Stimulated activated CD8-positive, alpha-beta memory T cell treated with anti-CD3 and anti-CD28 coated beads, Interleukin-4, amount 100 ng/mL, for 4 hours (primary cell): ENCODE results near the gene PLEKHN1.
"Not testable (repeated sequence)": the region's sequence is repeated elsewhere in the genome, so short reads cannot be mapped to it uniquely, and the experiment has no call there.

Experiments
- DNase-seq, 2 donors: peaks; one replicate each; pipeline ENCODE4 v3.0.0-alpha.2; 2020; ENCODE audit warnings: low read depth in 2 of 2, low spot score in 1 of 2

PLEKHN1 gene

DNA sequence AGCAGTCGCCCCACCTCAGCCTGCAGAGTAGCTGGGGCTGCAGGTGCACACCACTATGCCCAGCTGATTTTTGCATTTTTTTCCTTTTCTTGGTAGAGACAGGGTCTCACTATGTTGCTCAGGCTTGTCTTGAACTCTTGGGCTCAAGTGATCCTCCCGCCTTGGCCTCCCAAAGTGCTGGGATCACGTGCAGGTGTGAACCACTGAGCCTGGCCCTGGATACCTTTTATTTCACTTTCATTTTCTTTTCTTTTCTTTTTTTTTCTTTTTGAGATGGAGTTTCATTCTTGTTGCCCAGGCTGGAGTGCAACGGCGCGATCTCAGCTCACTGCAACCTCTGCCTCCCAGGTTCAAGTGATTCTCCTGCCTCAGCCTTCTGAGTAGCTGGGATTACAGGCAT lies 25.0 kb downstream of the PLEKHN1 start:
- not testable (repeated sequence) for DNase-seq

DNA sequence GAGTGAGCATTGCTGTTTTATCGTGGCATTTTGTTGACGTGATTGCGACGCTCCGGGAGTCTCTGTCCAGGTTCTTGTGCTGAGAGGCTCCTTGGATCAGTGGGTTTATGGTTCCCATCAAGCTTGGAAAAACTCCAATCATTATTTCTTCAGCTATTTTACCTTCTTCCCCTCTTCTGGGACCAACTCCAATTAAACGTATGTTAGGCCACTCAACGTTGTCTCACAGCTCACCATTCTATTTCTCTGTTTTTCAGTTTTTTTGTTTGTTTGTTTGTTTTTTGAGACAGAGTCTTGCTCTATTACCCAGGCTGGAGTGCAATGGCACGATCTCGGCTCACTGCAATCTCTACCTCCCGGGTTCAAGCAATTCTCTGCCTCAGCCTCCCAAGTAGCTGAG lies 25.6 kb downstream of the PLEKHN1 start:
- DNase-seq: no peak

DNA sequence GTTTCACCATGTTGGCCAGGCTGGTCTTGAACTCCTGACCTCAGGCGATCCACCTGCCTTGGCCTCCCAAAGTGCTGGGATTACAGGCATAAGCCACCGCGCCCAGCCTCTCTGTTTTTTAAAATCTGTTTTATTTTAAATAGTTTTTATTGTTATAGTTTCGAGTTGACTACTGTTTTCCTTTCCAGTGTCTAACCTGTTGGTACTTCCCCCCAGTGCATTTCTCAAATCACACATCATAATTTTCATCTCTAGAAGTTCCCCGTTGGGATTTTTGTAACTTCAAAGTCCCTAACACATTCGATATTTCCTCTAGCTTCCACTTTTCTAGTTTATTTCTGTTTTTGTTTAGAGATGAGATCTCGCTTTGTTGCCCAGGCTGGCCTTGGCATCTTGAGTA lies 26.1 kb downstream of the PLEKHN1 start:
- no peak for DNase-seq

DNA sequence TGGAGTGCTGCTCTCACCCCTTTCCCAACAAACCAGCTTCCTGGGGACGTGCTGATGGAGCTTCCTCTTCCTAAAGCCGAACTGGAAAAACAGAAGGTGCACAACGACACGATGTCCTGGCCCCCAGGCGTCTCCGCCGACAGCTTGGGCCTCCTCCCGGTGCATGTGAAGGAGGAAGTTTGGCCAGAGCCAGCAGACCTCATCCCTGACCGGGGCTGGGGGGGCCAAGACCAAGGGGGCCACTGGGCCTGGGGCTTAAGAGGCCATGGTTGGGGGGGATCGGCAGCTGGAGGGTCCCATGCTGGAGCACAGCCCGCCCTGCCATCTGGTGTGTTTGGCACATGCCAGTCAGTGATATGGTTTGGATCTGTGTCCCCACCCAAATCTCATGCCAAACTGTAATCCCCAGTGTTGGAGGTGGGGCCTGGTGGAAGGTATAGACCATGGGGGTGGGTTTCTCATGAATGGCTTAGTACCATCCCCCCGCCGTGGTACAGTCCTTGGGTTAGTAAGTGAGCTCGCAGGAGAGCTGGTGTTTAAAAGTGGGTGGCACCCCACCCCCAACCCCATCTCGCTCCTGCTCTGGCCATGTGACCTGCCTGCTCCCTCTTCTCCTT lies 27.2 kb downstream of the PLEKHN1 start:
- no peak for DNase-seq

DNA sequence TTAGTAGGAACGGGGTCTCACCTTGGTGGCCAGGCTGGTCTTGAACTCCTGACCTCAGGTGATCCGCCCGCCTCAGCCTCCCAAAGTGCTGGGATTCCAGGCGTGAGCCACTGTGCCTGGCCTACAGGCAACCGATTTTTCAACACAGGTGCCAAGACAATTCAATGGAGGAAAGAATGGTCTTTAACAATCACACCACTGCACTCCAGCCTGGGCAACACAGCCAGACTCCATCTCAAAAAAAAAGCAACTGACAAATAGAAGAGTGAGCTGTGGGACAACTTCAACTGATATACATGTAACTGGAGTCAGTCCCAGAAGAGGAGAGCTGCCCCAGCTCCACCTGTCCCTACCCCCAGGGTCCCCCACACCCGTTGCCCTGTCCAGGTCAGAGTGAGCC lies 28.3 kb downstream of the PLEKHN1 start:
- DNase-seq: not testable (repeated sequence)

DNA sequence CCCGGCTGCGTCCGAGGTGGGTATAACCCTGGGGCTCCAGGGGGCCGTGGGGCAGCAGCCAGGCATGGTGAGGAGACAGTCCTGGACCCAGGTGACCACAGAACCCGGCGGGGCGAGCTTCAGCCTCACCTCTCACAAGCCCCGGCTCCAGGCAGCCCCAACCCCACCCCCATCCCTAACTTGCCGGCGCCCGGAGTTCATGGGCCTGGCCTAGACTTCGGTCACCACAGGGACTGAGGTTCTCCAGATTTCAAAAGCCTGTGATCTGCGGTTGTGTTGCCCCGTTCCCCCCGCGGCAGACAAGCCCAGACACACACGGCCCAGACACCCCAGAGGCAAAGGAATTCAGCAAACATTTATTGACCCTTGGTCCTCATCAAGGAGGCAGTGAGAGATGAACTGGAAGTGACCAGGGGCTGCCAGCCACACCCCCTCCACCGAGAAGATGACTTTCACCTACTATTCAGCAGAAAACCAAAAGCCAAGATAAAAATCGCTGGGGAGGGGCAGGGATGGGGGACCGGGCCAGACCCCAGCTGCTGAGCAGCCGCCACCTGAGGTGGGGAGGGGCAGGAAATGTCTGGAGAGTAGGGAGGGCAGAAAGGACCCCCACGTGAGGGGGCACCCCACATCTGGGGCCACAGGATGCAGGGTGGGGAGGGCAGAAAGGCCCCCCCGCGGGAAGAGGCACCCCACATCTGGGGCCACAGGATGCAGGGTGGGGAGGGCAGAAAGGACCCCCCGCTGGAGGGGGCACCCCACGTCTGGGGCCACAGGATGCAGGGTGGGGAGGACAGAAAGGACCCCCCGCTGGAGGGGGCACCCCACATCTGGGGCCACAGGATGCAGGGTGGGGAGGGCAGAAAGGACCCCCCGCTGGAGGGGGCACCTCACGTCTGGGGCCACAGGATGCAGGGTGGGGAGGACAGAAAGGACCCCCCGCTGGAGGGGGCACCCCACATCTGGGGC lies 29.7 kb downstream of the PLEKHN1 start:
- no peak for DNase-seq

DNA sequence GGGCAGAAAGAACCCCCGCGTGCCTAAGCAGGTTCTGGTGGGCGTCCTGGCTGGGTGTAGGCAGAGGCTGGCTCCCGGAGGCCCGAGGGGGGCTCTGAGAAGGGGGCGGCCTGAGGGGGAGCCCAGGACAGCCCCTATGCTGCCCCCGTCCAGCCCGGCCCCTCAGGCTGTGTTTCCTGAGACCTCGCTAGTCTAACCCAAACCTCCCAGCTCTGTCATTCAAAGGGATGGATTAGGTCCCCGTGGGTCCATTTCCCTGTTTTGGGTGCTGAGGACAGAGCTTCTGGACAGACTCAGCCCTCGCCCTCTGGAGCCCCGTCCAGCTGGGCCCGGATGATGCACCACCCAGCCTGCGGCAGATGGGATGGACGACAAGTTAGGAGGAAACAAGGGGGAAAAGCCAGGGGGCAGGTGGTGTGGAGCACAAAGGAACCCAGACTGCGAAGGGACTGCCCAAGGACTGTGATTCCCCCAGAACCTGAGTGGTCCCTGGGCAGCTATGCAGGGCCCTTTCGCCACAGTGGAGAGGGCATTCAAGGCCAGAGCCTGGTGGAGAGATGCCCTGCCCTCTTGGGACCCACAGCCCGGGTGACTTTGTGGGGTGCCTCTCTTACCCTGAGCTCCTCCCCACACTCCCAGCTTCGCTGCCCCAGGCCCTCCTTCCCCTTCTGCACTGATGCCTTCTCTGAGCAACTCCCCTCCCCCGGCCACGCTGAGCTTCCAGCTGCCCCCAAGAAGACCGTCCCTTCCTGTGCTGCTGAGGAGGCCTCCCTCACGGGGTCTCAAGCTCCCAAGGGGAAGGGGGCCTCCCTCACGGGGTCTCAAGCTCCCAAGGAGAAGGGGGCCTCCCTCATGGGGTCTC lies 30.8 kb downstream of the PLEKHN1 start:
- no peak for DNase-seq

DNA sequence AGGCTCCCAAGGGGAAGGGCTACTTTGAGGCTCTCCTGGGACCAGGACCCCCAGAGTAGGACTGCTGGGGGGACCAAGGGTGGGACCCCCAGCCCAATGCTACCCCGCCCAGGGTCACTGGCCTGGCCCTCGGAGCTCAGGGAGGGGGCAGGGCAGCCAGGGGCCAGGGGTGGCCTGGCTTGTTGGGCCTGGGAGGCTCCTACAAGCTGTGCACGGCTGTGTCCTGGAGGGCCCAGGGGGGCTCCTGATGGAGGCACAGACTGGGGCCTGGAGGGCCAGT lies 31.4 kb downstream of the PLEKHN1 start:
- no peak for DNase-seq

DNA sequence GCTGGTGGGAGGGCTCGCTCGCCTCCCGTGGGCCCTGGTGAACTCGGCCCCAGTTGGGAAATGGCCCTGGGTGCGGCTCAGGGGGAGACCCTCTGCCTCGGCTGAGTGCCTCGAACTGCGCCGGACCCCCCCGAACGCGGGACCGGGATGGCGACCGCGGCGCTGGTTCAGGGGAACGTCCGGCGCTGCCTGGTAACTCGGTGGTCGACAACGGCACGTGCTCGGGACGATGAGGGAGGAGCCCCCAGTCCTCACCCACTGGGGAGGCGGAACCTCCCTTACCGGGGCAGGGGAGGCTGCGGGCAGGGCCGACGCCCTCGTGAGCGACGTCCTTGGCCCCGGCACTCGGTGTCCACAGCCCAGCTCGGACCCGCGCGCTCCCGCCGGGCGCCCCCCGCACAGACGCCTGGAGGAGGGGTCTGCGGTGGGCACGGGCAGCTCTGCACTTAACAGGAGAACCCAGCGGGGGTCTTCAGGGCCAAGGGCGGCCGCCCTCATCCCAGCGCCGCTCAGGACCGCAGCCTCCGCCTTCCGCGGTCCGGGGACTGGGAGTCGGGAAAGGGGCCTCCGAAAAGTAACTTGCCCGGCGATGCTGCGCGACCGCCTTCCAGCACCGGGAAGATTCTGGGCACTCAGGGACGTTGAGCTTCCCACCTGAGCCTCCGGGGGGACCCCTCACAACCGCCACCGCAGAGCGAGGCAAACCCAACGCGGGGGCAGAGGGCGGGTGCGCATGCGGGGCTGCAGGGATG lies 31.9 kb downstream of the PLEKHN1 start:
- no peak for DNase-seq

DNA sequence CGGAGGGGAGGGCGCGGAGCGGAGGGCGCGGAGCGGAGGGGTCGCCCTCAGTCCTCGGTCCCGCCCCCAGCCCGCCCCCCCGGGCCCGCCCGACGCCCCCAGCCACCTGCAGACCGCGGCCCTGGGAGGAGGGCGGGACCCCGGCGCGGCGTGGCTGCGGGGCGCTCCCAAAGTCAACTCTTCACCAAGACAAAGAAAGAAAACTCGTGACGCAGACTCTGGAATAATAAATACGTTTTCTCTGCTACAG lies 32.4 kb downstream of the PLEKHN1 start:
- no peak for DNase-seq

DNA sequence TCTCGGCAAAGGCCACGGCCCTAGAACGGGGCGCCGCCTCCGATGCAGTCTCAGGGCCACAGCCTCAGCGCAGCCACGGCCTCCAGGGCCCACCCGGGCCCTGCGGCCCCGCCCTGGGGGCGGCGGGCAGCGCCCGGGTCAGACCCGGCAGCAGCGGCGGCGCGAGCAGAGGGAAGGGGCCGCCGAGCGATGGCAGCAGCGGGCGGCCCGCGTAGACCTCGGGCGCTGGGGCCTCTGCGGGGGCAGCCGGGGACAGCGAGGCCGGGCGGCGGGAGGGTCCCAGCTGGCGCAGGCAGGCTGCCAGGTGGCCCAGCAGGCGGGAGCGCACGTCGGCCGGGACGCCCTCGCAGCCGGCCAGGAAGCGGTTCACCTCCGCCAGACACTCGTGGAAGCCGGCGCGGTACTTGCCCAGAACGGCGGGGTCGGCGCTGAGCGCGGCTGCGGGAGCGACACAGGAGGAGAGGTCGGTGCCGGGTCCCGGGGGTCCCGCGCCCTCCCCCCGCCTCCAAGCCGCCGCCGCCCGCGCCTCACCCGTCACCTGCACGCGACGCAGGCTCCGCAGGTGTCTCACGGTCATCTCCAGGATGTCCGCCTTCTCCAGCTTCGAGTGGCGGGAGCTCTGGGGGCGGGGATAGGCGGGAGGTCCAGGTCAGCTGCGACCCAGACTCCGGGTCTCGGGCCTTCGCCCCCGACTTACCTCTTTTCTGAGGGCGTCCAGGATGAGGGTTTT lies 32.9 kb downstream of the PLEKHN1 start:
- no peak for DNase-seq

DNA sequence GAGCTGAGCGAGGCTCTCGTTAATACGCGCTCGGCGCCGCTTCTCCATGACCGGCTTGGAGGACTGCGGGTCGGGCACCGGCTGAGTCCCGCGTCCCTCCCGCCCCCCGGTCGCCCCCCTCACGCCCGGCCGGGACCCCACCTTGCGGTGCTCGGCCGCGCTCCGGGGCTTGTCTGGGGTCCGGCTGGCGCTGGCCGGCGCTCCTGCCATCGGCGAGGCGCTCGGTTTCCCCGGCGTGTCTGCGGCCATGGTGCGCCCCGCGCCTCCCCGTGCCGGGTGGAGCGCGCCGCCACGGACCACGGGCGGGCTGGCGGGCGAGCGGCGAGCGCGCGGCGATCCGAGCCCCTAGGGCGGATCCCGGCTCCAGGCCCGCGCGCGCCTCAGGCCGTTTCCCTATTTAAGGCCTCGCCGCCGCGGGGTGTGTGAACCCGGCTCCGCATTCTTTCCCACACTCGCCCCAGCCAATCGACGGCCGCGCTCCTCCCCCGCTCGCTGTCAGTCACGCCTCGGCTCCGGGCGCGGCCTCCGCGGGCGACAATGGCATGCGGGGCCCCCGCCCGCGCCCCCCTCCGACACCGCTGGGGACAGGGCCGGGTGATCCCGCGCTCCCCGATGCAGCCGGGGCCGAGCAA lies 33.6 kb downstream of the PLEKHN1 start, which contains the start of gene HES4:
HES4 (minus strand) TSS at position 373 of the 632 bp plus-strand sequence; CDS start at position 249, 124 bp downstream.
- DNase-seq: peak in 1 of 2 donors; percentile 39

DNA sequence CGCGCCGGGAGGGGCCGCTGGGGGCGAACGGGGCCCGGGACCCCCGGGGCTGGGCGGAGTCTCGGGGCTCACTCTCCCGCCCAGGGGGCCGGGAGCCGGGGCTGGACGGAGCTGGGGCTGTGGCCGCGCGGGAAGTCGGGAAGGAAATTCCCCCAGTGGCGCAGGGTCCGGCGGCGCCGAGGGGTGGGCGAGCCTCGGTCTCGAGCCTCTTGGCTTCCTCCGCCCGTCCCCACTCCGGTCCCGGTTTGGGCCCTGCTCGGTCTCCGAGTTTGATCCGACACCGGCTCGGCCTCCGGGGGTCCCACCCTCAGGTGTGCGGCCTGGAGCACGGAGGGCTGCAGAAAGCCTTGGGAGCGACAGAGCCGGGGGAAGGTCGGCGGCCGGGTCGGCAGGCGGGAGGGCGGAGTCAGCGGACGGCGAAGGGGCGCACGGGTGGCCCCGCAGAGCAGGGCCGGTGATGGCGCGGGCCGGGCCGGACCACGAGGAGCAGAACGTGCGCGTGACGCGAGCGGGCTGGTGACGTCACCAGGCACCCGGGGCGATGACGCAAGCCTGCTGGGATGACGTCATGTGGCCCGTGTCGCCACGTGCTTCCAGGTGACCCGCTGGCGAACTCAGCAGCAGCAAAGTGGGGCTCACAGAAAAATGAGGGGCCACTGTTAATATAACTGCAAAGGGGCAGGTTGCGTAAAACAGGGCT lies 34.2 kb downstream of the PLEKHN1 start:
- peak; percentile 47 to 55 for DNase-seq

DNA sequence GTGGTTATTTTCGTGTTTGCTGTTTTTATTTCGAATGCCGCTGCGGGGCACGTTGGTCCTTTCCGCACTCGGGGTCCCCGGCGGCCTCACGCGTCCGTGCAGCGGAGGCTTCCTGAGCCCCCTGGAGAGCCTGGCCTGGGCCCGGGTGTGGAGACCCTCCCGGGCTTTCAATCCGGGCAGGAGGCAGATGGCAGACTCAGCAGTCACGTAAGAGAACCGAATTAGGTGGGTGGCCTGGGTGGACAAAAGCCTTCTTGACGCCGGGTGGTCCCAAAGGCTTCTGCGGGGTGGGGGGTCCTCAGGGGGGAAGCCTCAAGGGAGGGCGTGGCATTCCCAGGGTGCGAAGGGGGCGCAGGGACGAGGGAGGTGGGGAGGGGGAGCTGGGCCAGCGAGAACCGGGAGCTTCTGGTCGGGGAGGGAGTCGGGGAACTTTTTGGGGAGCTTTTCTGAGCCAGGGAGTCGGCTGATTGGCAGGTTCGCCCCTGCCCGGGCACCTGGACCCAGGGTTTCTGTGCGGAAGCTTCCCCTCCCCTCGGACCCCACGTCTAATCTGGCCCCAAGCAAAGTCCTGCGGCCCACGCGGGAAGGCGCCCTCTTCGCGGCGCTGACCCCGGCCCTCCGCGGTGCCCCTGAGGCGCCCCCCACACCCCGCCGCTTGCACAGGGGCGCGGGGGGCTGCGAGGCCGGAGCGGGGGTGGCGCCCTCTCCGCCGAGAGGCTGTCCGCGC lies 34.9 kb downstream of the PLEKHN1 start:
- no peak for DNase-seq

DNA sequence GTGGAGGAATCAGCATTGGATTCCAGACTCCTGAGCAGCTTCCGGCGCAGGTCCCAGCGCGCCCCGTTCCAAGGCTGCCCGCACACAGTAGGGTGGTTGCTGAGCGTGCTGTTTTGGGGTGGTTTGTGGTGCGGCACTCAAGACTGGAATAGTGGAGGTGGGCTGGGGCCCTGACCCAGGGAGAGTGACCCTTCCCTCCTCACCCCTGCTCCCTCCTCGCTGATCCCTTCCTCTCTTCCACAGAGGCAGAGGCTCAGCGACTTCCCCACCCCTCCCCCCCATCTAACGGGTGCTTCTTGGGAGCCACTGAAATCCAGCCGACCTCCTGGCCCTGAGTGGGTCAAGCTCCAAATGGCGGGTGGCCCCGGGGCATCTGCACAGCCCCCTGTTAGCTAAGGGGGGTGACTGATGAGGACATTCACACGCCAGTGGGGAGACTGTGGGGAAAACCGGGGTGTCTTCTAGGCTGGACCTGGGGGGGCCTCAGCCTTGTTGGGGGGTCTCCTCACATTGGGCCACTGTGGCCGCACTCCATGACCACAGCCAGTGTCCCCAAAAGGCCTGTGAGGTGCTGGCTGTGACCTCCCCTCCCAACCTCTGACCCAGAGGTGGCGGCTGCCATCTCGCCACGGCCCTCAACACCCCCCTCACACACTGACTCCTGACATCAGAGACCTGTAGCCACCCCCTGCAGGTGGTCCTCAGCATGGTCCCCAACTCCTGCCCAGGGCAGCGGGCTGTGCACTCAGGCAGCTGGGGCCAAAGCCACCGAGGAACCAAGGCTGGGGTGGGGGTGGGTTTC lies 37.5 kb downstream of the PLEKHN1 start:
- DNase-seq: no peak

DNA sequence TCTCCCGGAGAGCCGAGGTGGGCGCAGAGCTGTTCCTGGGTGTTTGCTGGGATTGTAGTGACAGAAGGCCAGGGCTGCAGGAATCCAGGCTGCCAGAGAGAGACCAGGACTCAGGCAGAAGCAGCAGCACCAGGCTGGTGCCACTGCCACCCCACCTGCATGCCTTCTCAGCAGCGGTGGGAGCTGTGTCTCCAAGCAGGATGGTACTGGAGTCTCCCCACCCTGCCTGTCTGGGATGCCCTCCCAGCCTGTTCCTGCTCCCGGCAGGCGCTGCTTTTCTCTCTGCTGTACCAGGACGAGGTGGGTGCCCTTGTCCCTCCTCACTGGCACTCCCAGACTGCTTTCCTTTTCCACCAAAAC lies 38.1 kb downstream of the PLEKHN1 start:
- no peak for DNase-seq

DNA sequence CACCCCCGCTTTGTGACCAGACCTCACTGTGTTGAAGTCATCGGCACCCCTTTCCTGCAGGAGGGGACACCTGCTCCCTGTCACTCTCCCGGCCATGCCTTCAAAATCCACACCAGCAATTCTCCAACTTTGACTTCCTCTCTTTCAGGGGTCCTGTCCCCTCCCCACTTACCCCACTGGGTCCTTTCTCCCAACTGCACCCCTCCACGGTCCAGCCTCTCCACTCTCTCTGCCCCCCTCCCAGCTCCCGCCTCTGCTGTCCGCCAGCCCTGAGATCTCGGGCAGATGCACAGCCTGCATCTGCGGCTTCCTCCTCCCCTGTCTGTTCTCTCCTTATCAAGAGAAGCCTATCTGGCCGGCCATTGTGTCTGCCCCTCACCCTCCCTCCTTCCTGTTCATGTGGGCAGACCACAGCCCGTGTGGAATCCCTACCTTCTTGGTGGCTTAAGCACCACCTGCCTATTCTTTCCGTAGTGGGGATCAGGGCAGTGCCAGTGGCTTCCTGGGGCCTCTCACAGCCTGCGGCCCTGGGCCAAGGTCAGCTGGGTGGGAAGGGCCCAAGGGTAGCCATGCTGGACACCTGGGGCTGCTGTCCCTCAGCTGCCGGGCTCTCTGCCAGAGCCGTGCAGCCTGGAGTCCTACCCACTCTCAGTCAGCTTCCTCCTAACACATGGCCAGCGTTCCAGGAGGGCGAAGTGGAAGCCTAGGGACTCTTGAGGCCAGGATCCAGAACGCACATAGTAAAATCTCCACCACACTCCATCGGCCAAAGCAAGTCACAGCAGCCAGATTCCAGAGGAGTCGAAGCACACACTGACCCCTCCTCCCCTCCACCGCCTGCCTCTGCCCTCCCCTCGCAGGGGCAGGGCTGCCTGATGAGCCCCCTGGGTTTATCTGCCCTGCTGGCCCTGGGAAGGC lies 38.8 kb downstream of the PLEKHN1 start:
- no peak for DNase-seq
